Activated naive CD4-positive, alpha-beta T cell treated with anti-CD3 and anti-CD28 coated beads for 36 hours (primary cell): ENCODE results near the gene CENPO. TPM values are rescaled to one million over a fixed set of nuclear protein-coding genes. Genes with fewer than 3 reads are reported as not detected.

Source experiments
- CTCF ChIA-PET: fragments of 350-600 bp; sonication (Branson Sonifier 250); formaldehyde crosslinking; loops from one replicate; lab custom pipeline; 2021; ENCODE audit warnings: antibody characterized with exemption; lab: Charles Lee
- DNase-seq: peaks from one replicate; pipeline ENCODE4 v3.0.0-alpha.2; 2020
- H3K27ac Mint-ChIP-seq: one replicate; pipeline ENCODE4 v1.8.0; 2021; ENCODE audit warnings: mild to moderate bottlenecking, mixed read lengths
- H3K27me3 Mint-ChIP-seq: one replicate; pipeline ENCODE4 v1.8.0; 2021; ENCODE audit warnings: low read depth, mixed read lengths
- H3K36me3 Mint-ChIP-seq: one replicate; pipeline ENCODE4 v1.8.0; 2021; ENCODE audit warnings: low read depth, mixed read lengths
- H3K4me1 Mint-ChIP-seq: one replicate; pipeline ENCODE4 v1.8.0; 2021; ENCODE audit warnings: low read depth, mixed read lengths
- H3K4me3 Mint-ChIP-seq: one replicate; pipeline ENCODE4 v1.8.0; 2021; ENCODE audit warnings: mild to moderate bottlenecking, moderate library complexity, mixed read lengths
- H3K9me3 Mint-ChIP-seq: one replicate; pipeline ENCODE4 v1.8.0; 2021; ENCODE audit warnings: mixed read lengths
- intact Hi-C: fragments of 100-400 bp; cut with micrococcal nuclease; formaldehyde crosslinking; loops from one replicate; pipeline ENCODE4 v1.15.1; 2023
- total RNA-seq, 2 experiments: library from RNA; stranded (reverse); gene quantifications; one replicate each; pipeline ENCODE4 v1.2.3, GENCODE V29; 2021

CENPO gene
- total RNA-seq, 2 experiments from 2014 or later: 36.4 to 38.5 TPM

- CTCF ChIA-PET: no interaction called here
- peaks cover 9% of the 10 kb centered on the region for H3K36me3 Mint-ChIP-seq
- no peaks in the 10 kb centered on the region for H3K9me3 Mint-ChIP-seq
- H3K4me1 Mint-ChIP-seq: no peaks in the 10 kb centered on the region
- H3K27ac Mint-ChIP-seq: no peak overlapping the region
- intact Hi-C loops: no loop called here
- DNase-seq: no peak
- no peaks in the 10 kb centered on the region for H3K27me3 Mint-ChIP-seq
- H3K4me3 Mint-ChIP-seq: no peak overlapping the region
Observed at GRCh38 chr2:24859968-24860600, 66.9 kb downstream of the CENPO start.

GRCh38 chr2:24860631-24861030 lies 67.4 kb downstream of the CENPO start:
- Mint-ChIP-seq H3K27me3 (no peaks in the 10 kb centered on the region), H3K27ac (no peak overlapping the region), H3K36me3 (peaks cover 9% of the 10 kb centered on the region), H3K4me1 (no peaks in the 10 kb centered on the region), H3K9me3 (no peaks in the 10 kb centered on the region), H3K4me3 (no peak overlapping the region)
- CTCF ChIA-PET: interaction anchor here (0.6 kb wide), 1 partner anchor 84 kb away, joined by 4 read pairs; no protein-coding TSS in a partner anchor
- intact Hi-C loops: no loop called here
- no peak for DNase-seq

- no peak overlapping the region for H3K27ac Mint-ChIP-seq
- intact Hi-C loops: no loop called here
- H3K27me3 Mint-ChIP-seq: no peaks in the 10 kb centered on the region
Observed at GRCh38 chr2:24861500-24861899, 68.3 kb downstream of the CENPO start.

GRCh38 chr2:24863641-24864040 lies 70.4 kb downstream of the CENPO start:
- no peak overlapping the region for H3K4me3 Mint-ChIP-seq
- no peaks in the 10 kb centered on the region for H3K4me1 Mint-ChIP-seq
- CTCF ChIA-PET: interaction anchor here (0.7 kb wide), 1 partner anchor 23 kb away, joined by 3 read pairs; no protein-coding TSS in a partner anchor
- no peak for DNase-seq
- no peaks in the 10 kb centered on the region for H3K27me3 Mint-ChIP-seq
- H3K36me3 Mint-ChIP-seq: peaks cover 9% of the 10 kb centered on the region
- intact Hi-C loops: no loop called here
- no peaks in the 10 kb centered on the region for H3K9me3 Mint-ChIP-seq
- no peak overlapping the region for H3K27ac Mint-ChIP-seq

More at GRCh38 chr2:24861500-24861899, 68.3 kb downstream of the CENPO start:
- CTCF ChIA-PET: interaction anchor here (0.6 kb wide), 1 partner anchor 83 kb away, joined by 4 read pairs; no protein-coding TSS in a partner anchor
- Mint-ChIP-seq H3K4me3 (no peak overlapping the region), H3K9me3 (no peaks in the 10 kb centered on the region), H3K36me3 (peaks cover 6% of the 10 kb centered on the region), H3K4me1 (no peaks in the 10 kb centered on the region)
- no peak for DNase-seq

- DNase-seq: no peak
- intact Hi-C loops: no loop called here
- H3K9me3 Mint-ChIP-seq: no peaks in the 10 kb centered on the region
- no peak overlapping the region for H3K27ac Mint-ChIP-seq
- H3K4me1 Mint-ChIP-seq: no peaks in the 10 kb centered on the region
- H3K4me3 Mint-ChIP-seq: no peak overlapping the region
- H3K27me3 Mint-ChIP-seq: no peaks in the 10 kb centered on the region
- H3K36me3 Mint-ChIP-seq: peaks cover 27% of the 10 kb centered on the region
- CTCF ChIA-PET: interaction anchor here (0.7 kb wide), 1 partner anchor 198 kb away, joined by 4 read pairs; no protein-coding TSS in a partner anchor
Observed at GRCh38 chr2:24866946-24867345, 73.7 kb downstream of the CENPO start.

- peaks cover 31% of the 10 kb centered on the region for H3K36me3 Mint-ChIP-seq
- DNase-seq: no peak
- H3K27ac Mint-ChIP-seq: no peak overlapping the region
- CTCF ChIA-PET: no interaction called here
- intact Hi-C loops: no loop called here
- no peaks in the 10 kb centered on the region for H3K27me3 Mint-ChIP-seq
- H3K9me3 Mint-ChIP-seq: no peaks in the 10 kb centered on the region
- no peak overlapping the region for H3K4me3 Mint-ChIP-seq
- H3K4me1 Mint-ChIP-seq: no peaks in the 10 kb centered on the region
Observed at GRCh38 chr2:24870440-24870839, 77.2 kb downstream of the CENPO start.

GRCh38 chr2:24870891-24871705 lies 77.9 kb downstream of the CENPO start:
- intact Hi-C loops: no loop called here
- no peaks in the 10 kb centered on the region for H3K4me1 Mint-ChIP-seq
- no peak overlapping the region for H3K27ac Mint-ChIP-seq
- H3K36me3 Mint-ChIP-seq: peaks cover 31% of the 10 kb centered on the region
- CTCF ChIA-PET: no interaction called here
- no peak overlapping the region for H3K4me3 Mint-ChIP-seq
- H3K27me3 Mint-ChIP-seq: no peaks in the 10 kb centered on the region
- no peaks in the 10 kb centered on the region for H3K9me3 Mint-ChIP-seq
- no peak for DNase-seq

GRCh38 chr2:24871852-24872333 lies 78.7 kb downstream of the CENPO start:
- Mint-ChIP-seq H3K9me3 (no peaks in the 10 kb centered on the region), H3K36me3 (peaks cover 28% of the 10 kb centered on the region), H3K27ac (no peak overlapping the region), H3K27me3 (no peaks in the 10 kb centered on the region), H3K4me1 (no peaks in the 10 kb centered on the region), H3K4me3 (no peak overlapping the region)
- intact Hi-C loops: no loop called here
- CTCF ChIA-PET: no interaction called here
- no peak for DNase-seq

Other genes starting within 250 kb of the CENPO start
- gene PTRHD1, start within 50 bp of the CENPO start, total RNA-seq: 10 to 100 TPM; 21.7 to 23.5 TPM
- gene ADCY3, start 126.8 kb downstream of the CENPO start, total RNA-seq: 10 to 100 TPM; 44.8 to 49.9 TPM
- gene DNAJC27, start 178.5 kb downstream of the CENPO start, total RNA-seq: 1 to 10 TPM; 5.3 to 6.0 TPM
- under 1 TPM; 0.41 to 0.42 TPM for gene EFR3B, start 248.7 kb downstream of the CENPO start, total RNA-seq